Large intestine (tissue), 3 donors: ENCODE results near the gene MST1. TPM values are rescaled to one million over a fixed set of nuclear protein-coding genes. Genes with fewer than 3 reads are reported as not detected.
"Not testable (repeated sequence)": the region's sequence is repeated elsewhere in the genome, so short reads cannot be mapped to it uniquely, and the experiment has no call there.

Experiments
- DNase-seq, 2 donors: peaks; one replicate each; pipeline versions ENCODE4 v3.0.0 to v3.0.0-alpha.2; 2013
- H3K27ac ChIP-seq: one replicate; pipeline ENCODE4 v1.5.1; 2013; ENCODE audit warnings: low read length
- H3K27me3 ChIP-seq: 2 replicates; pipeline ENCODE4 v1.6.1; 2013; ENCODE audit warnings: low read length; ENCODE audit not compliant: control insufficient read depth, insufficient read depth
- H3K36me3 ChIP-seq: 2 replicates; pipeline ENCODE4 v1.6.1; 2013; ENCODE audit warnings: low read length; ENCODE audit not compliant: control insufficient read depth, insufficient read depth
- H3K4me1 ChIP-seq: one replicate; pipeline ENCODE4 v1.6.1; 2013; ENCODE audit warnings: low read length; ENCODE audit not compliant: control insufficient read depth, insufficient read depth
- H3K4me3 ChIP-seq: one replicate; pipeline ENCODE4 v1.5.1; 2013; ENCODE audit warnings: low read length
- H3K9me3 ChIP-seq: one replicate; pipeline ENCODE4 v1.6.1; 2013; ENCODE audit warnings: mild to moderate bottlenecking, low read depth, low read length, moderate library complexity; ENCODE audit not compliant: control insufficient read depth
- WGBS: methylation state at CpG from one replicate; pipeline ENCODE4 v1.1.5; 2013; ENCODE audit warnings: low lambda C conversion rate; ENCODE audit not compliant: insufficient coverage; 5-methylcytosine and 5-hydroxymethylcytosine counted together
- polyA plus RNA-seq: library from polyadenylated mRNA; unstranded; fragments of 120-200 nt; gene quantifications from one replicate; pipeline ENCODE4 v1.2.1, GENCODE V29; 2013

The MST1 gene
- polyA plus RNA-seq, 1 donor: 464 TPM

DNA sequence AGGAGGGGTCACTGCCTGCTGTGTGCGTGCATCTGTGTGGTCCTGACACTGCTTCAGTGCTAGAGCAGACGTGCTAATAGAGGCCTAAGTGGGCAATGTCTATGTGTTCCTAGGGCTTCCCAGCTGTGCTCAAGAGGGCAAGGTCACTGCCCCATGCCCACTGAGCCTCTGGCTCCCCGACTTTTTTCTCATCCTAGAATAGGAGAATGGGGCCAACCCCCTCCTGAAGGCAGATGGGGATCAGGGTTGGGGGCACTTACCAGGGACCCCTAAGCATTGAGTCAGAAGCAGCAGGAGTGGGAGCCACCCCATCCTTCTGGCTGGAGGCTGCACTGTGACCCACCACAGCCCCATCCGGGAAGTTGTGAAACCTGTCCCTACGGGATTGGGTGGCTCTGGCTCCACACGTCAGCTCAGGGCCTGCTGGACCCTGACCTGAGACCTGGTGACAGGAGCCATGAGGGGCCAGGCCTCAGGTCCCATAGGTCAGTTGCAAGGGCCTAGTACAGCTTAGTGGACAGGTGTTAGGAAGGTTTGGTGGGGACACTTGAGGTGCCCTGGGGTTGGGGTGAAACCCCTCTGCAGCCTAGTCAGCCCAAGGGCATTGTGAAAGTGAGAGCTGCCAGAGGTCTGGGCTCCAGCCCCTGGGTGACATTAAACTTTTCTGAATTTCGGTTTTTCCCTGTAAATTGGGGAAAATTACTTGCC is 782 bp downstream of the MST1 start:
- not testable (repeated sequence) for H3K36me3 ChIP-seq, H3K27me3 ChIP-seq, H3K9me3 ChIP-seq
- Histone ChIP-seq H3K4me3 (peak overlapping the region; percentile 98), H3K27ac (peak overlapping the region; percentile 99), H3K4me1 (peaks cover 14% of the 10 kb centered on the region)
- peak; percentile 81 to 83 for DNase-seq
- no CpG with 5 or more reads among the region's 7 CpGs for WGBS

DNA sequence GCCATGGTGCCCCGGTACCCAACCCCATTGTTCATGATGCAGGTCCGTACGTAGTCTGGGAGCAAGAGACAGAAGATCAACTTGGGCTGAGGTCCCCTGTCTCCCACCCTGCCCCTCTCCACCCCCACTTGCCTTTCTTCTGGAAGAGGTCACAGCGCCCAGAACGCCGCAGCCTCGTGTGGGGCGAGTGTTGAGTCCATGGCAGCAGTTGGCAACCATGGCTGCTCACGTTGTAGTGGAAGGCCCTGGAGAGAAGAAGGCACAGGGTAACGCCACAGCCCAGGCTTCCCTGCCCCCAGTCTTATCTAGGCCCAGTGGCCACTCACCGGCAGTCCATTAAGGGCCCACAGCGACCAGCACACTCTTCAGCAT is 1.9 kb downstream of the MST1 start:
- not testable (repeated sequence) for H3K9me3 ChIP-seq, H3K27me3 ChIP-seq, DNase-seq
- H3K36me3 ChIP-seq: peaks cover 15% of the 10 kb centered on the region
- peak overlapping the region; percentile 68 for H3K27ac ChIP-seq
- WGBS: no CpG with 5 or more reads among the region's 12 CpGs
- peaks cover 14% of the 10 kb centered on the region for H3K4me1 ChIP-seq
- H3K4me3 ChIP-seq: peak overlapping the region; percentile 72

DNA sequence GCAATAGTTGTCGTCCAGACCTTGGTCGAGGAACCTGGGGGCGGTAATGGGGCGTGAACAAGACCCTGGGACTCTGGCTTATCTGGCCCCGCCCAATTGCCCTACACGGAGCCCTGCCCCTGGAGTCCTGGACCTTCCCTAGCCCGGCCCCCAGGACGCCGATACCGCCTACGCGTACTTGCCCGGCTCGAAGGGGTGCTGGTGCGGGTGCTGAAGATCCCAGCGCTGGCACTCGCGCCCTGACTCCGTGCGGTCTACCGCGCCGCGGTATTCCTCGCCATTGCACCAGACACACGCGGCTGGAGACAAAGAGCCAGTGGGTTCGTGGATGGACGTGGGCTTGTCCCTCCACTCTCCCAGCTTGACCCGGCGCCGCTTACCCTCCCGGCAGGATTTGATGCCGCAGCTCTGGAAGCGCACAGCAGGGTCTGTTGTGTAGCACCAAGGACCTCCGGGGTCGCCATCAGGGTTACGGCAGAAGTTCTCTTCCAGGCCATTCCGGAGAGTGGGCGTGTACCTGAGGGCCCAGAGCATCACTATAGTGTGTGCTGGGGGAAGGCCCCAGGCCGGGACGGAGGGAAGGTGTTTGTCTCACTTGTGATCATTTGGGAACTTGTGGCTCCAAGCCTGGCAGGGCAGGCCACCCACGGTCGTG is 2.4 kb downstream of the MST1 start:
- Histone ChIP-seq H3K36me3 (peaks cover 21% of the 10 kb centered on the region), H3K4me1 (peaks cover 14% of the 10 kb centered on the region), H3K27ac (peak overlapping the region; percentile 79), H3K4me3 (peak overlapping the region; percentile 72)
- not testable (repeated sequence) for H3K27me3 ChIP-seq, H3K9me3 ChIP-seq
- DNase-seq: peak; percentile 89 to 94
- no CpG with 5 or more reads among the region's 44 CpGs for WGBS

DNA sequence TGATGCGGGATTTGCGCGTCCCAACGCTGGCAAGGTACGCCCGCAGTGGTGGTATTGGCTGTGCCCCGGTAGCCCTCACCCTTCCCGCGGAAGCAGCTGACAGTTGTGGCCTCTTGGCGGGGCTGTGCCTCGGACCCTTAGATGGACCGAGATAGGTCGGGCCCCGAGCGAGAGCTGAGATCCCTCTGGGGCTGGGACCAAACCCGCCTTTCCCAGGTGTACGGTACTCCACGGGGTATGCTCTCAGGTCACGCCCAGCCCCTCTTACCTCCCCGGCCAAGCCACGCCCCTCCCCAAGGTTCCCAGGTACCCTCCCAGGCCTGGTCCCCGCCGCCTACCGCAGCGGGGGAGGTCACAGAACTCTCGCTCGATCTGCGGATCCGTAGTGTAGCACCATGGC is 2.9 kb downstream of the MST1 start:
- H3K27ac ChIP-seq: peak overlapping the region; percentile 79
- peak overlapping the region; percentile 72 for H3K4me3 ChIP-seq

DNA sequence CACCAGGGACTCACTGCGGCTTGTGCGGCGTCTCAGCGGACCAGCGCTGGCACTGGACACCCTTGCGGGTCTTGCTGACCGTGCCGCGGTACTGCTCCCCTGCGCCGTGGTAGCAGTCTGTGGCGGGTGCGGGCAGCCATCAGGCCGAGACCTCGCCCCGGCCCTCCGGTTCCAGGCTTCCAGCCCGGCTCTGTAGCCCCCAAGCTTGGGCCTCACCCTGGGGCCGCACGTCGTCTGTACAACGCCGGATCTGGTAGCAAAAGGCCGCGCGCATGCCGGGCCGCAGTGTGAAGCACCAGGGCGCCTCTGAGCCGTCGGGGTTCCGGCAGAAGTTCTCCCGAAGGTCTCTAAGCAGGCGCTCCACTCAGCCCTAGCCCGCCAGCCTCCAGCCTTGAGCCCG is 3.4 kb downstream of the MST1 start:
- not testable (repeated sequence) for H3K9me3 ChIP-seq, DNase-seq, H3K27me3 ChIP-seq
- H3K36me3 ChIP-seq: peaks cover 31% of the 10 kb centered on the region
- H3K4me1 ChIP-seq: peaks cover 14% of the 10 kb centered on the region
- WGBS: no CpG with 5 or more reads among the region's 36 CpGs
- H3K27ac ChIP-seq: peak overlapping the region; percentile 79
- H3K4me3 ChIP-seq: peak overlapping the region; percentile 72

More for the DNA sequence above, 2.9 kb downstream of the MST1 start:
- peak; percentile 41 to 84 for DNase-seq
- Histone ChIP-seq H3K4me1 (peaks cover 14% of the 10 kb centered on the region), H3K36me3 (peaks cover 26% of the 10 kb centered on the region)
- not testable (repeated sequence) for H3K27me3 ChIP-seq, H3K9me3 ChIP-seq
- WGBS: no CpG with 5 or more reads among the region's 29 CpGs

DNA sequence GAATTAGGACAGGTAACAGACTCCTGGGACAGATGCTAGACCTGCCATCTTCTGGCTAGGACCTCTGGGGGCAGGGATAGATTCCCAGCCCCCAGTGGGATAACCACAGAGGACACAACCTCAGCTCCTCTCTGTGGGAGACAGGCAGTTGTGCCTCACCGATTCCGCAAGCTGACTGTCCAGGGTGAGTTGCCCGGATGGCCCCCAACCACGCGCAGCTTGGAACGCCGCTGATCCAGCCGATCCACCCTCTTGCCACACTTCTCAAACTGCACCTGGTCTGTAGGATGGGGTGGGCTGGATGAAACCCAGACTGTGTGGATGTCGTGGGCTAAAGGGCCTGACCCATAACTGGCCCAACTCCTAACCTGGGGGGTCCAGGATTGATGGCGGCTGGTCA is 4.2 kb downstream of the MST1 start:
- H3K9me3 ChIP-seq, DNase-seq, H3K27ac ChIP-seq, H3K4me3 ChIP-seq, H3K27me3 ChIP-seq: not testable (repeated sequence)
- Histone ChIP-seq H3K4me1 (peaks cover 14% of the 10 kb centered on the region), H3K36me3 (peaks cover 38% of the 10 kb centered on the region)
- no CpG with 5 or more reads among the region's 10 CpGs for WGBS

DNA sequence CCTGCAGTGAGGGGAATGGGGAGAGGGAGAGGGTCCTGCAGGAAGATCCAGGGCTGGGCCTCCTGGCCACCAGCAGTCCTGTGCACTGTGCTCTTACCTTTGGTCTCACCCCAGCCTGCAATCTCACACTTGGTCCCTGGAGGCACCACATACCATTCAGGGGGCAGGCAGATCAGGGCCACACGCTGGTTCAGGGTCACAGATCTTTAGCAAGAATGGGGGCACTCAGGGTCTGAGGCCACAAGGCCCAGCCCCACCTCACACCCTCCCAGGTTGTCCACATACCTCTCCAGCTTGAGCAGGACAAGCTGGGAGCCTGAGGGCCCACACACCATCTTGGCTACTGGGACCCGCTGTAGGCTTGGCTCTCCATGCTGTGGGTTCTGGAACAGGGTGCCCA is 4.8 kb downstream of the MST1 start:
- no CpG with 5 or more reads among the region's 2 CpGs for WGBS

DNA sequence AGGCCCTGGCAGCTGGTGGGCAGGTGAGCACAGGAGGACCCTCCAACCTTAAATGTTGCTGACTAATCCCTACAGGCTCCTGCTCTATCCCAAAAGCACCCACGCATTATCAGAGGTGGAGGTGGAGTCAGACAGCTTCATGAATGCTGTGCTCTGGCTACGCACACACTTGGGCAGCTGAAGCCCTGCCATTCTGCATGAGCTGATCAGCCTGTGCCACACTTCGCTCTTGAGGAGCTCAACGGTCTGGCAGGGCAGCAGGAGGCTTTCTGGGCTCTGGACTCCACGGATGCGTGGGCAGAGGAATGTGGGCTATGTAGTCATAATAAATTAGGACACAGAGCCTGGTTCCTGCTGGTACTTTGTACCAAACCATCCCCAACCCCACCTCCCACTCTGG is 6.1 kb downstream of the MST1 start:
- no peak overlapping the region for H3K27ac ChIP-seq
- WGBS: no CpG with 5 or more reads among the region's 6 CpGs
- no peak overlapping the region for H3K4me3 ChIP-seq
- H3K36me3 ChIP-seq: peaks cover 57% of the 10 kb centered on the region
- no peaks in the 10 kb centered on the region for H3K9me3 ChIP-seq
- no peak for DNase-seq
- H3K27me3 ChIP-seq: peaks cover 3% of the 10 kb centered on the region
- H3K4me1 ChIP-seq: peaks cover 10% of the 10 kb centered on the region

More for the DNA sequence above, 4.8 kb downstream of the MST1 start:
- not testable (repeated sequence) for H3K27ac ChIP-seq, H3K27me3 ChIP-seq, H3K9me3 ChIP-seq, DNase-seq, H3K4me3 ChIP-seq
- peaks cover 44% of the 10 kb centered on the region for H3K36me3 ChIP-seq
- peaks cover 14% of the 10 kb centered on the region for H3K4me1 ChIP-seq

DNA sequence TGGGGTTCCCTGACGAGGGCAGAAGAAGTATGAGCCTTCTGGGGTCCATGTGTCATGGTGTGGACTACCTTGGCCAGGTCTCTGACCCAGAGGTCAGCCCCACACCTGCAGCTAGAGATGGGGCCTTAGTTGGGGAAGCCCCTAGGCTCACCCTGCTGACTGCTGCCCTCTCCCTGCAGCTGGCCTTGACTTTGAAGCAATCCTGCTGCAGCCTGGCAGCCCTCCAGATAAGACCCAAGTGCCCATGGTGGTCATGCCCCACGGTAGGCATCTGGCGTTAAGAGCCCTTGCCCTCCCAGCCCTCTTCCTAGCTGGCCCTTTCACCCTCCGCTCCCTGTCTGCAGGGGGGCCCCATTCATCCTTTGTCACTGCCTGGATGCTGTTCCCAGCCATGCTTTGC is 7.7 kb downstream of the MST1 start:
- no CpG with 5 or more reads among the region's 4 CpGs for WGBS
- Histone ChIP-seq H3K27me3 (peaks cover 3% of the 10 kb centered on the region), H3K27ac (no peak overlapping the region), H3K9me3 (no peaks in the 10 kb centered on the region), H3K36me3 (peaks cover 74% of the 10 kb centered on the region), H3K4me1 (peaks cover 5% of the 10 kb centered on the region), H3K4me3 (no peak overlapping the region)
- no peak for DNase-seq

DNA sequence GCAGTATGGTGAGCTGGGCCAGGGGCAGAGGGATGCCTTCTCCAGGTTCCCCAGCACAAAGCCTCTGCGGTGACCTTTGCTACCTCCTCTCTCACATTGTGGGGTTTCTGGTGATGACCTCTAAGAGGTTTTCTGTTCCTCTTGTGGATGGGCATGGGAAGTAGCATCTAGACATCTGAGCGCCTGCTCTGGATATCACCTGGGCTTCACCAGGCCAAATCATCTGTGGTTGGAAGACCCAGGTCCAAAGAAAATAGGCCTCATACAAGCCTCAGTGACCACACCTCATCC is 8.1 kb downstream of the MST1 start:
- WGBS: no CpG with 5 or more reads among the region's 2 CpGs
- H3K36me3 ChIP-seq: peaks cover 77% of the 10 kb centered on the region
- H3K27me3 ChIP-seq: peaks cover under 1% of the 10 kb centered on the region
- H3K27ac ChIP-seq: no peak overlapping the region
- H3K4me1 ChIP-seq: peaks cover 7% of the 10 kb centered on the region
- H3K9me3 ChIP-seq: no peaks in the 10 kb centered on the region
- DNase-seq: no peak
- H3K4me3 ChIP-seq: no peak overlapping the region
